A549 (cell line): Measurements from ENCODE around the gene NEIL3. TPM values are rescaled to one million over a fixed set of nuclear protein-coding genes. Genes with fewer than 3 reads are reported as not detected.

Source experiments
- ATAC-seq, 2 experiments: fragments of 200-7000 bp in 1 of 2; fragments of >200 bp in 1 of 2; cut with Nextera tagmentation in 1 of 2; cut with Tn5 transposase in 1 of 2; 3 replicates each; pipeline versions ENCODE4 v1.8.0 to v1.9.1; 2018 to 2020; ENCODE audit warnings: mild to moderate bottlenecking in 1 of 2, moderate library complexity in 1 of 2
- CTCF ChIA-PET: fragments of 300-600 bp; sonication (Branson Sonifier 250); formaldehyde crosslinking; extraction: SDS; loops from one replicate; lab custom pipeline; 2021; ENCODE audit warnings: antibody characterized with exemption, inconsistent platforms; lab: Yijun Ruan, JAX
- POLR2A ChIA-PET: fragments of 350-600 bp; formaldehyde crosslinking; extraction: SDS; loops from one replicate; lab custom pipeline; 2021; ENCODE audit warnings: antibody characterized with exemption, inconsistent platforms; lab: Yijun Ruan, JAX
- DNase-seq, 2 experiments: peaks; one replicate each; pipeline versions ENCODE4 v3.0.0 to v3.0.0-alpha.2; 2011 to 2016; ENCODE audit warnings: low read depth in 1 of 2, low spot score in 1 of 2
- FAIRE-seq: peaks from 2 replicates; lab custom pipeline; 2011; peaks lifted over from hg19 to GRCh38; lab: Jason Lieb, UNC
- H3K27ac ChIP-seq, 2 experiments: fragments of >200 bp; sonication (Bioruptor Twin); formaldehyde crosslinking; 3 replicates each; pipeline ENCODE4 v1.5.1; 2016 to 2017
- H3K4me1 ChIP-seq: fragments of >200 bp; sonication (Bioruptor Twin); formaldehyde crosslinking; 3 replicates; pipeline ENCODE4 v1.6.1; 2016
- H3K4me2 ChIP-seq: fragments of >200 bp; sonication (Bioruptor Twin); formaldehyde crosslinking; 3 replicates; pipeline ENCODE4 v1.6.1; 2016
- H3K4me3 ChIP-seq: fragments of >200 bp; sonication (Bioruptor Twin); formaldehyde crosslinking; 3 replicates; pipeline ENCODE4 v1.5.1; 2016
- H3K9me3 ChIP-seq: fragments of >200 bp; sonication (Bioruptor Twin); formaldehyde crosslinking; 3 replicates; pipeline ENCODE4 v1.6.1; 2016
- BCL3 ChIP-seq: fragments of >200 bp; sonication (Bioruptor Twin); formaldehyde crosslinking; IDR thresholded peaks from 3 replicates; pipeline ENCODE4 v1.6.1; 2016
- CBX2 ChIP-seq: fragments of 200-600 bp; sonication (generic); IDR thresholded peaks from 2 replicates; pipeline ENCODE4 v1.6.1; 2016; ENCODE audit warnings: low read depth, mild to moderate bottlenecking, borderline replicate concordance
- CBX8 ChIP-seq: fragments of 200-600 bp; sonication (generic); IDR thresholded peaks from 2 replicates; pipeline ENCODE4 v1.6.1; 2016
- CEBPB ChIP-seq, 2 experiments: fragments of >200 bp in 1 of 2; sonication (Bioruptor Twin) in 1 of 2; formaldehyde crosslinking in 1 of 2; IDR thresholded peaks; 2 replicates each; pipeline ENCODE4 v1.6.1; 2012 to 2016
- CHD4 ChIP-seq: fragments of 200-600 bp; sonication (generic); IDR thresholded peaks from 2 replicates; pipeline ENCODE4 v1.6.1; 2016; ENCODE audit warnings: antibody characterized with exemption, mild to moderate bottlenecking, borderline replicate concordance
- CTCF ChIP-seq: fragments of >200 bp; sonication (Bioruptor Twin); formaldehyde crosslinking; IDR thresholded peaks from 3 replicates; pipeline ENCODE4 v1.5.1; 2016
- FOSB ChIP-seq: fragments of 250-450 bp; sonication (Bioruptor Pico); IDR thresholded peaks from 2 replicates; pipeline ENCODE4 v1.5.0; 2020; ENCODE audit warnings: mild to moderate bottlenecking, moderate library complexity
- GATA3 ChIP-seq: IDR thresholded peaks from 2 replicates; pipeline ENCODE4 v1.6.1; 2012; ENCODE audit warnings: borderline replicate concordance
- JUNB ChIP-seq: fragments of >200 bp; sonication (Bioruptor Twin); formaldehyde crosslinking; IDR thresholded peaks from 2 replicates; pipeline ENCODE4 v1.6.1; 2016
- MAFK ChIP-seq: fragments of 450-650 bp; IDR thresholded peaks from 2 replicates; pipeline ENCODE4 v1.6.1; 2014; ENCODE audit not compliant: partially characterized antibody
- MAX ChIP-seq: IDR thresholded peaks from 2 replicates; pipeline ENCODE4 v1.6.1; 2012
- MAZ ChIP-seq: fragments of 150-350 bp; IDR thresholded peaks from 2 replicates; pipeline ENCODE4 v1.6.1; 2014; ENCODE audit warnings: antibody characterized with exemption, low read depth, low read length, borderline replicate concordance
- NR3C1 ChIP-seq: fragments of >200 bp; sonication (Bioruptor Twin); formaldehyde crosslinking; IDR thresholded peaks from 3 replicates; pipeline ENCODE4 v1.6.1; 2017
- REST ChIP-seq: fragments of 200-600 bp; sonication (generic); IDR thresholded peaks from 2 replicates; pipeline ENCODE4 v1.6.1; 2016; ENCODE audit warnings: antibody characterized with exemption, mild to moderate bottlenecking, moderate library complexity
- TFCP2L1 ChIP-seq: fragments of 250-450 bp; sonication (Bioruptor Pico); IDR thresholded peaks from 2 replicates; pipeline ENCODE4 v1.5.0; 2021; ENCODE audit warnings: mild to moderate bottlenecking
- ZC3H11A ChIP-seq: fragments of 450-650 bp; IDR thresholded peaks from 2 replicates; pipeline ENCODE4 v1.6.1; 2014; ENCODE audit warnings: antibody characterized with exemption, mild to moderate bottlenecking
- WGBS: methylation state at CpG from one replicate; pipeline ENCODE4 v1.1.6; 2017; ENCODE audit errors: missing lambda C conversion rate; 5-methylcytosine and 5-hydroxymethylcytosine counted together
- polyA plus RNA-seq, 4 experiments: library from polyadenylated mRNA; depleted of rRNA in 3 of 4; stranded (reverse); fragments of >200 nt; fragmentation: RNase III in 1 of 4; extraction: RNeasy Plus Mini Kit Qiagen cat#74134 plus additional on column Dnase treatment in 1 of 4; gene quantifications; 2 replicates in 3 of 4; 3 replicates in 1 of 4; pipeline ENCODE4 v1.2.3, GENCODE V29; 2011 to 2017
- TF ChIP-seq, protein P1 (sequence below): IDR thresholded peaks from 2 replicates; pipeline ENCODE4 v1.6.1; 2012; ENCODE audit warnings: low read depth, borderline replicate concordance
- TF ChIP-seq, protein P2 (sequence below): IDR thresholded peaks from 2 replicates; pipeline ENCODE4 v1.6.1; 2012

NEIL3 gene
- polyA plus RNA-seq, 2 of the 4 experiments (the other 2 are of a cell fraction) = 23.4 to 42.0 TPM

- Histone ChIP-seq H3K4me3 (no peak overlapping the region), H3K27ac (no peak overlapping the region), H3K9me3 (no peaks in the 10 kb centered on the region), H3K4me1 (no peaks in the 10 kb centered on the region), H3K4me2 (no peak overlapping the region)
- ATAC-seq (no peak), FAIRE-seq (no peak), DNase-seq (no peak)
- POLR2A ChIA-PET = no interaction called here
- TF ChIP-seq FOSB (CRISPR knock-in tag) (no peak), MAZ (no peak), MAX (no peak)
- CTCF ChIA-PET = no interaction called here
- 74% methylated on average over 4 of the region's 4 CpGs for WGBS
Observed at GRCh38 chr4:177404986-177405385, 95.3 kb downstream of the NEIL3 start.

- ChIA-PET POLR2A (no interaction called here), CTCF (no interaction called here)
- 77% methylated on average over 2 of the region's 2 CpGs for WGBS
- no peaks in the 10 kb centered on the region for H3K9me3 ChIP-seq
- FAIRE-seq (no peak), DNase-seq (no peak), ATAC-seq (no peak)
- H3K4me1 ChIP-seq = no peaks in the 10 kb centered on the region
- H3K4me2 ChIP-seq = no peak overlapping the region
- no peak overlapping the region for H3K27ac ChIP-seq
- TF ChIP-seq MAFK = peak; percentile 22
- TF ChIP-seq JUNB = no peak
- no peak overlapping the region for H3K4me3 ChIP-seq
Observed at GRCh38 chr4:177405508-177405907, 95.8 kb downstream of the NEIL3 start.

DNA sequence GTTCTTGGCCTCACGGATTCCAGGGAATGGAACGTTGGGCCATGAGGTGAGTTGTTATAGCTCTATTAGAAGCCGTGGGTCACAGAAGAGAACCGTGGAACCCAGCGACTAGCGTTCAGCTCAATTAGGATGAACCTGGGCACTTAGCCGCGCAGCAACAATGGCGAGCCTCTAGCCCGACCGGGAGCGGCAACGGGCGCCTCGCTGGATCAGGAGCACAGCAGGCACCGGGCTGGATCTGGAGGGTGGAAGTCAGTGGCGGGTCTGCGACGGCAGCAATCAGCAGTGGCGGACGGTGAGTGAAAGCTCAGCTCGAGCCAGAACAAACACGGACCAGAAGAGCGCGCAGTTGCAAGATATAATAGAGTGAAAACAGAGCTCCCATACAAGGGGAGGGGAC lies 98.3 kb downstream of the NEIL3 start:
- Histone ChIP-seq H3K4me2 (no peak overlapping the region), H3K27ac (no peak overlapping the region), H3K4me3 (no peak overlapping the region), H3K9me3 (no peaks in the 10 kb centered on the region), H3K4me1 (no peaks in the 10 kb centered on the region)
- no peak for DNase-seq
- 86% methylated on average over 23 of the region's 25 CpGs for WGBS
- ChIA-PET POLR2A (no interaction called here), CTCF (interaction anchor here (0.9 to 1.0 kb wide), 2 partner anchors 21 to 70 kb away, joined by 3 read pairs; no protein-coding TSS in a partner anchor)
- no peak for ATAC-seq
- no peak for FAIRE-seq
- TF ChIP-seq BCL3 = no peak
- TF ChIP-seq GATA3 = no peak
- TF ChIP-seq MAFK = no peak
- TF ChIP-seq CTCF = no peak
- no peak for TF ChIP-seq REST
- TF ChIP-seq CEBPB (IDR thresholded peaks at IDR 0.05) = no peak
- TF ChIP-seq CHD4 = no peak
- TF ChIP-seq CBX8 = no peak
- TF ChIP-seq, protein P1, sequence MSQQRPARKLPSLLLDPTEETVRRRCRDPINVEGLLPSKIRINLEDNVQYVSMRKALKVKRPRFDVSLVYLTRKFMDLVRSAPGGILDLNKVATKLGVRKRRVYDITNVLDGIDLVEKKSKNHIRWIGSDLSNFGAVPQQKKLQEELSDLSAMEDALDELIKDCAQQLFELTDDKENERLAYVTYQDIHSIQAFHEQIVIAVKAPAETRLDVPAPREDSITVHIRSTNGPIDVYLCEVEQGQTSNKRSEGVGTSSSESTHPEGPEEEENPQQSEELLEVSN = no peak
- no peak for TF ChIP-seq CBX2
- TF ChIP-seq MAZ = no peak
- no peak for TF ChIP-seq TFCP2L1 (CRISPR knock-in tag)
- TF ChIP-seq, protein P2, sequence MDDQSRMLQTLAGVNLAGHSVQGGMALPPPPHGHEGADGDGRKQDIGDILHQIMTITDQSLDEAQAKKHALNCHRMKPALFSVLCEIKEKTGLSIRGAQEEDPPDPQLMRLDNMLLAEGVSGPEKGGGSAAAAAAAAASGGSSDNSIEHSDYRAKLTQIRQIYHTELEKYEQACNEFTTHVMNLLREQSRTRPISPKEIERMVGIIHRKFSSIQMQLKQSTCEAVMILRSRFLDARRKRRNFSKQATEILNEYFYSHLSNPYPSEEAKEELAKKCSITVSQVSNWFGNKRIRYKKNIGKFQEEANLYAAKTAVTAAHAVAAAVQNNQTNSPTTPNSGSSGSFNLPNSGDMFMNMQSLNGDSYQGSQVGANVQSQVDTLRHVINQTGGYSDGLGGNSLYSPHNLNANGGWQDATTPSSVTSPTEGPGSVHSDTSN = no peak
- no peak for TF ChIP-seq ZC3H11A
- no peak for TF ChIP-seq JUNB
- no peak for TF ChIP-seq NR3C1
